ENCODE data around the gene OR13J1.
"Not testable (repeated sequence)": the region's sequence is repeated elsewhere in the genome, so short reads cannot be mapped to it uniquely, and the experiment has no call there.

Gene OR13J1

GRCh38 chr9:35899021-35899420, 28.8 kb upstream of the OR13J1 start:
- FAIRE-seq: no peak
- no peak for TF ChIP-seq POLR2AphosphoS5 (IDR thresholded peaks at IDR 0.05; ENCODE audit: low read depth, low read length)
- no peak for TF ChIP-seq POLR2A (IDR thresholded peaks at IDR 0.05; ENCODE audit: low read depth, low read length)
- TF ChIP-seq TAF1 (IDR thresholded peaks at IDR 0.05; ENCODE audit: borderline replicate concordance, low read depth, low read length): no peak
- DNase-seq (ENCODE audit: insufficient read length): no peak

- no peak for TF ChIP-seq POLR2AphosphoS5 (IDR thresholded peaks at IDR 0.05; ENCODE audit: low read depth, low read length)
- FAIRE-seq (no peak), DNase-seq (ENCODE audit: insufficient read length) (no peak)
These were observed 28.1 kb upstream of the OR13J1 start for GRCh38 chr9:35898337-35898736.

DNA sequence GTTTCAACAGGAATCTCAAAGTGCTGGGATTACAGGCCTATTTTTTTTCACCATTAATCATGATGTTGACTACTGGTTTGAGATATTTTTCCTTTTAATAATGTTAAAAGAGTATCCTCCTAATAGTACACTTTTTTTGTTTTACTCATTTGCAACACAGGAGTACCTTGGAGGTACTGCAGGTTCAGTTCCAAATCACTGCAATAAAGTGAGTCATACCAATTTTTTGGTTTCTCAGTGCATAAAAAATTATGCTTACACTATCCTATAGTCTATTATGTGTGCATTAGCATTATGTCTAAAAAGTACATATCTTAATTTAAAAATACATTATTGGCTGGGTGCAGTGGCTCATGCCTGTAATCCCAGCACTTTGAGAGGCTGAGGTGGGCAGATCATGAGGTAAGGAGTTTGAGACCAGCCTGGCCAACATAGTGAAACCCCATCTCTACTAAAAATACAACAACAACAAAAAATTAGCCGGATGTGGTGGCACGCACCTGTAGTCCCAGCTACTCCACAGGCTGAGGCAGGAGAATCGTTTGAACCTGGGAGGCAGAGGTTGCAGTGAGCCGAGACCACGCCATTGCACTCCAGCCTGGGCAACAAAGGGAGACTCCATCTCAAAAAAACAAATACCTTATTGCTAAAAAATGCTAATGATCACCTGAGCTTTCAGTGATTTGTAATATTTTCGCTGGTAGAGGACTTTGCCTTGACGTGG, 27.3 kb upstream of the OR13J1 start:
- not testable (repeated sequence) for FAIRE-seq; DNase-seq (ENCODE audit: insufficient read length)

DNA sequence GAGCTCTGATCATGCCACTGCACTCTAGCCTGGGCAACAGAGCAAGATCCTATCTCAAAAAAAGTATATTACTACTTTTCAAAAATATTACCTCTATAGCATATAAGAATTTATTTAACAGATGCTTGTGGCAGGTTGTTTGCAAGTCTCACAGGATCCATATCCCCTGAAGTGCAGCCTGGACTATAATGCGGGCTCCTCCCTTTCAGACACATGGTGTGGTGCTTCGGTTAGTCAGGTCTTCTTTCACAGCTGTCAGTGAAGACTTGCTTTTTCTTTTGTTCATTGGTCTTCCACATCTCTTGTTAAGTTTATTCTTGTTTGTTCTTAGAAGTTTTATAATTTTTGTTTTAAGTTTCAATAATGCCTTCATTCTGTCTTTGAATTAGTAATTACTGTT, 26.4 kb upstream of the OR13J1 start:
- DNase-seq (ENCODE audit: insufficient read length): no peak
- no peak for TF ChIP-seq POLR2AphosphoS5 (IDR thresholded peaks at IDR 0.05; ENCODE audit: low read depth, low read length)
- no peak for TF ChIP-seq TAF1 (IDR thresholded peaks at IDR 0.05; ENCODE audit: borderline replicate concordance, low read depth, low read length)
- TF ChIP-seq POLR2A (IDR thresholded peaks at IDR 0.05; ENCODE audit: low read depth, low read length): no peak
- no peak for FAIRE-seq

DNA sequence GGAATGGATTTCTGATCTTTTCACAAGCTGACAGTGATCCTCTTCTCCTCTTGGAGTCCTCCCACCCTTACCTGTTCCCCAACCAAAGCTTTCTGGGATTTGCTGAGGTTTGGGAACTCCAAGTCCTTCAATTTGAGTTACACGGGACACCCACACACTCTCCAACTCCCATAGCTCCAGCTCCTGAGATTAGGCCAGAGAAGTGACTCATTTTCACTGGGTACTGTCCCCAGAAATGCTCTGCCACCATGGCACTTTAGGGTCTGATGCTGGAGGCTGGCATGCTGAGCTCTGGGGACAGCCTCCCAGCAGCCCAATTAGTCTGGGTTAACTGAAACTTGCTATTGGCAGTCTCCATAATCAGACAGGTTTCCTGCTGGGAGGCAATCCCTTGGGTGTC, 21.9 kb upstream of the OR13J1 start:
- no peak for TF ChIP-seq TAF1 (IDR thresholded peaks at IDR 0.05; ENCODE audit: borderline replicate concordance, low read depth, low read length)
- TF ChIP-seq POLR2A (IDR thresholded peaks at IDR 0.05; ENCODE audit: low read depth, low read length): no peak
- TF ChIP-seq POLR2AphosphoS5 (IDR thresholded peaks at IDR 0.05; ENCODE audit: low read depth, low read length): no peak
- FAIRE-seq (no peak), DNase-seq (ENCODE audit: insufficient read length) (no peak)

DNA sequence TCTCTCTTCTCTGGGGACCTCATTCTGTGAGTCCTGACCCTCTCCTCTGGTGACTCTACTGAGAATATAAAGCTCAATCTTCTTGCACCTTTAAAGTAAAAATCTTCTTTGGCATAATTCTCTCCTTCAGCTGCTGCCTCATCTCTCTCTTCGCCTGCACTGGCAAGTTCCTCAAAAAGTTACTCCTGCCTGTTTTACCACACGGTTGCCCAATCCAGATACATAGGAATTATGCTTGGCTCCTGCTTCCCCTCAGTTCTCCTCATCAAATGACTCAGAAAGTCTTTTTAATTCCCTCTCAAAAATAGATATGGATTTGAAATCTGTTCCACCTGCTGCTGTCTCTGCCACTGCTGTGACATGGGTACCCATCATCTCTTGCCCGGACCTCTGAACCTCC, 21.4 kb upstream of the OR13J1 start:
- no peak for TF ChIP-seq POLR2AphosphoS5 (IDR thresholded peaks at IDR 0.05; ENCODE audit: low read depth, low read length)
- no peak for TF ChIP-seq TAF1 (IDR thresholded peaks at IDR 0.05; ENCODE audit: borderline replicate concordance, low read depth, low read length)
- no peak for TF ChIP-seq POLR2A (IDR thresholded peaks at IDR 0.05; ENCODE audit: low read depth, low read length)
- FAIRE-seq (no peak), DNase-seq (ENCODE audit: insufficient read length) (no peak)

GRCh38 chr9:35884908-35885307, 14.7 kb upstream of the OR13J1 start:
- not testable (repeated sequence) for FAIRE-seq; DNase-seq (ENCODE audit: insufficient read length)

GRCh38 chr9:35882996-35883395, 12.8 kb upstream of the OR13J1 start:
- no peak for FAIRE-seq

DNA sequence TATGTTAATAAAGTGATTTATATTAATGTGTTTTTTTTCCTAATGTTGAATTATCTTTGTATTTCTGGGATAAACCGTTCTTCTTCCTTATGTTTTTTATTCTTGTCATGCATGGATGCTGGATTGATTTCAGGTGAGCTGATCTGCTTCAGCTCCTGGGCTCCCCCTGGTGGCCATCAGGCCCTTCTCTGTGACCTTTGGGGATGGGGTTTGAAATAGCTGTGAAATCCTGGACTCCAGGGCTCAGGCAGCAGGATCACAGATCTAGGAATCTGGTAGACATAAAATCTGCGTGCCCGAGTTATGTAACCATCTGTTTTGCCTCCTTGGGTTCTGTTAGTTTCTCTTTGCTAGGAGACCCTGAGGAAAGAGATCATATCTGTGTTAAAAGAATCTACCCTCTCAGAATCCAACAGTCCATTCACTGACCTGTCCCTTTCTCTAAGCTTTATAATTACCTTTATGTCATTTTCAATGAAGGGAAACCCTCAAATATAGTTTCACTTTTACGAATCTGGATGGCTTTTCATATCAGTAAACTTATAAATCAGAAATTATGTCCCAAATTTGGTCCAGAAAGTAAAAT, 12.2 kb upstream of the OR13J1 start:
- FAIRE-seq (peak; percentile 96), DNase-seq (ENCODE audit: insufficient read length) (no peak)
- TF ChIP-seq POLR2A (IDR thresholded peaks at IDR 0.05; ENCODE audit: low read depth, low read length): no peak
- no peak for TF ChIP-seq POLR2AphosphoS5 (IDR thresholded peaks at IDR 0.05; ENCODE audit: low read depth, low read length)
- no peak for TF ChIP-seq TAF1 (IDR thresholded peaks at IDR 0.05; ENCODE audit: borderline replicate concordance, low read depth, low read length)

More at GRCh38 chr9:35882996-35883395, 12.8 kb upstream of the OR13J1 start:
- DNase-seq (ENCODE audit: insufficient read length): no peak
- TF ChIP-seq POLR2AphosphoS5 (IDR thresholded peaks at IDR 0.05; ENCODE audit: low read depth, low read length): no peak
- TF ChIP-seq TAF1 (IDR thresholded peaks at IDR 0.05; ENCODE audit: borderline replicate concordance, low read depth, low read length): no peak
- no peak for TF ChIP-seq POLR2A (IDR thresholded peaks at IDR 0.05; ENCODE audit: low read depth, low read length)

DNA sequence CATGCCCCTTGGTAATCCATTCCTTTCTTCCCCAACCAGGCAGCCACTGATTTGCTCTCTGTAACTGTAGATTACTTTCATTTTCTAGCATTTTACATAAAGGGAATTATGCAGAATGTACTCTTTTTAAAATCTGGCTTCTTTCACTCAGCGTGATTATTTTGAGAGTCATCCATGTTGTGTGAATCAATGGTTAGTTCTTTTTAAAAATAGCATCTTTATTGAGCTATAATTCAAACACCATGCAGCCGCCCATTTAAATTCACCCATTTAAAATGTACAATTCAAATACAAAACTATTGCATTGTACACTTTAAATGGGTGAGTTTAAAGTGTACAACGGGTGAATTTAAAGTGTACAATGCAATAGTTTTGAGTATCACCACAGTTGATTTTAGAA, 2.3 kb upstream of the OR13J1 start:
- no peak for DNase-seq (ENCODE audit: insufficient read length)
- FAIRE-seq: no peak
- TF ChIP-seq POLR2A (IDR thresholded peaks at IDR 0.05; ENCODE audit: low read depth, low read length): no peak
- no peak for TF ChIP-seq POLR2AphosphoS5 (IDR thresholded peaks at IDR 0.05; ENCODE audit: low read depth, low read length)
- TF ChIP-seq TAF1 (IDR thresholded peaks at IDR 0.05; ENCODE audit: borderline replicate concordance, low read depth, low read length): no peak

DNA sequence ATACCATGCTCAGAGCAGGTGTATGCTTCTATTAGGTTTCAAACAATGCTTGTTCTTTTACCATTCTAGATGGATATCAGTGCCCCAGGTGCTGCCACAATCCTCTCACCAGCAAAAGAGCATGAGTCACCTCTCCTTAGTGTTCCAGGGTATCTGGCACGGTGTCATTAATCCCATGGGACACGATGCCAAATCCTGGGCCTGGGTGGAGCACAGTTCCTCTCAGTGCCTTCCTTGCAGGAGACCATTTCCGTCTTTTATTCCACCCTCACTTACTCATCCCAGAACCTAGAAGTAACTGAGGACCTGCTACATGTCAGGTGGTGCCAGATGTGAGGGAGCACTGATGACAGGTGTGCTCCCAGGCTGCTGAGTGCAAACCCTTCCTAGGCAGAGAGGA, 1.3 kb upstream of the OR13J1 start:
- no peak for TF ChIP-seq POLR2A (IDR thresholded peaks at IDR 0.05; ENCODE audit: low read depth, low read length)
- no peak for TF ChIP-seq TAF1 (IDR thresholded peaks at IDR 0.05; ENCODE audit: borderline replicate concordance, low read depth, low read length)
- no peak for TF ChIP-seq POLR2AphosphoS5 (IDR thresholded peaks at IDR 0.05; ENCODE audit: low read depth, low read length)
- FAIRE-seq (no peak), DNase-seq (ENCODE audit: insufficient read length) (no peak)

- TF ChIP-seq POLR2AphosphoS5 (IDR thresholded peaks at IDR 0.05; ENCODE audit: low read depth, low read length) (no peak), POLR2A (IDR thresholded peaks at IDR 0.05; ENCODE audit: low read depth, low read length) (no peak), TAF1 (IDR thresholded peaks at IDR 0.05; ENCODE audit: borderline replicate concordance, low read depth, low read length) (no peak)
- DNase-seq (ENCODE audit: insufficient read length) (no peak), FAIRE-seq (no peak)
These were observed 482 bp downstream of the OR13J1 start for GRCh38 chr9:35869621-35870216.
